Measurements from ENCODE around the gene SEC63. TPM values are rescaled to one million over a fixed set of nuclear protein-coding genes. Genes with fewer than 3 reads are reported as not detected.

Gene SEC63
- total RNA-seq, 1 experiment from 2014 or later, result 86.2 TPM

DNA sequence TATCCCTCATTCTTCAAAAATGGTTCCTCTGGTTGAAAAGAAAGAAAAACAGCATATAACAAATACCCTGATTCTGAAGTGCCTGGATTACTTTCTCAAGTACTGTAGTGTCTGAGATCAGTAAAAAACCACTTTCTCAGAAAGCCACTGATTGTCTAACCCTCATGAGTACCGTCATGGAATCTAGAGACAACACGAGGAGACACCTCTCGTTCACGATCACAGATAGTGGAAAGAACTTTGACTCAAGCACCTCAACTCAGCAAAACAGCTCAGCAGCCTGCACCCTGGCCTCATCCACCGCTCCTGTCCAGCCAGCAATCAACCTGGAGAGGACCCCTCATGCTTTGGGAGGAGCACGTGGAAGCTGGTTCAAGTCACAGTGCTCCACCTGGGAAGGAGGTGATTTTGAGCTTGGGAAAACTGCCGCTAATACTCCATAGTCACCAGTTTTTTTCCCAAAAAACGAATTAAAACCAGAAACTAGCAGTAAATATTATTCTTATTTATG, 134.9 kb downstream of the SEC63 start:
- H2BK120ac ChIP-seq (ENCODE audit: low read depth, low read length, poor library complexity, severe bottlenecking), result no peak overlapping the region
- TF ChIP-seq, protein P1, sequence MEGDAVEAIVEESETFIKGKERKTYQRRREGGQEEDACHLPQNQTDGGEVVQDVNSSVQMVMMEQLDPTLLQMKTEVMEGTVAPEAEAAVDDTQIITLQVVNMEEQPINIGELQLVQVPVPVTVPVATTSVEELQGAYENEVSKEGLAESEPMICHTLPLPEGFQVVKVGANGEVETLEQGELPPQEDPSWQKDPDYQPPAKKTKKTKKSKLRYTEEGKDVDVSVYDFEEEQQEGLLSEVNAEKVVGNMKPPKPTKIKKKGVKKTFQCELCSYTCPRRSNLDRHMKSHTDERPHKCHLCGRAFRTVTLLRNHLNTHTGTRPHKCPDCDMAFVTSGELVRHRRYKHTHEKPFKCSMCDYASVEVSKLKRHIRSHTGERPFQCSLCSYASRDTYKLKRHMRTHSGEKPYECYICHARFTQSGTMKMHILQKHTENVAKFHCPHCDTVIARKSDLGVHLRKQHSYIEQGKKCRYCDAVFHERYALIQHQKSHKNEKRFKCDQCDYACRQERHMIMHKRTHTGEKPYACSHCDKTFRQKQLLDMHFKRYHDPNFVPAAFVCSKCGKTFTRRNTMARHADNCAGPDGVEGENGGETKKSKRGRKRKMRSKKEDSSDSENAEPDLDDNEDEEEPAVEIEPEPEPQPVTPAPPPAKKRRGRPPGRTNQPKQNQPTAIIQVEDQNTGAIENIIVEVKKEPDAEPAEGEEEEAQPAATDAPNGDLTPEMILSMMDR (conservative IDR thresholded peaks at IDR 0.05), result no peak
- peaks cover 20 to 30% of the 10 kb centered on the region in 2 experiments for H3K4me1 Mint-ChIP-seq
- H3T11ph ChIP-seq (ENCODE audit: low read length), result no peak overlapping the region
- H3K9me3 ChIP-seq (ENCODE audit: control insufficient read depth, low read depth, low read length), result no peaks in the 10 kb centered on the region
- no peaks in the 10 kb centered on the region for H3K23me2 ChIP-seq (ENCODE audit: insufficient read length, low read depth, low read length, poor library complexity, severe bottlenecking)
- no peaks in the 10 kb centered on the region for H3K9me3 Mint-ChIP-seq
- WGBS (ENCODE audit: extremely low coverage, insufficient read length, low lambda C conversion rate), result no CpG with 5 or more reads among the region's 8 CpGs
- no peak overlapping the region for H3K23ac ChIP-seq (ENCODE audit: insufficient read length, low read depth, low read length)
- no peak overlapping the region for H3K4me3 Mint-ChIP-seq
- no peak overlapping the region for H2BK12ac ChIP-seq (ENCODE audit: insufficient read length, low read depth, low read length)
- H2BK20ac ChIP-seq (ENCODE audit: low read depth, low read length, poor library complexity, severe bottlenecking), result no peak overlapping the region
- H4K91ac ChIP-seq (ENCODE audit: insufficient read length, low read depth, low read length), result no peak overlapping the region
- no peak overlapping the region for H3K27ac Mint-ChIP-seq
- no peaks in the 10 kb centered on the region for H4K20me1 ChIP-seq (ENCODE audit: control insufficient read depth, insufficient read depth, insufficient read length)
- no peak overlapping the region for H3K9ac ChIP-seq (ENCODE audit: extremely low read depth, insufficient read length, low read length)
- no peaks in the 10 kb centered on the region for H3K27me3 ChIP-seq (ENCODE audit: insufficient read depth, low read length)
- no peak overlapping the region for H3K27ac ChIP-seq (ENCODE audit: insufficient read length, low read depth, low read length)
- 0 out of 2 replicates have a peak, but pooled peaks cover 2% of the 10 kb centered on the region for H3K27me3 Mint-ChIP-seq (ENCODE audit: low read depth)
- no peak overlapping the region for H2AK5ac ChIP-seq (ENCODE audit: insufficient read length, low read length)
- no peak overlapping the region for H2BK5ac ChIP-seq (ENCODE audit: insufficient read length, low read length)
- H3K18ac ChIP-seq (ENCODE audit: insufficient read length, low read depth, low read length), result no peak overlapping the region
- no peak overlapping the region for H4K5ac ChIP-seq (ENCODE audit: insufficient read length, low read depth, low read length)
- H2BK15ac ChIP-seq (ENCODE audit: low read depth, low read length), result no peak overlapping the region
- H3K36me3 Mint-ChIP-seq (ENCODE audit: insufficient read depth in 1 of 3, low read depth in 3 of 3), result no peaks in the 10 kb centered on the region
- H3K4me1 ChIP-seq (ENCODE audit: insufficient read depth, low read length), result peaks cover 2% of the 10 kb centered on the region; the same call in 1 of the 2 replicates
- no peaks in the 10 kb centered on the region for H3K79me1 ChIP-seq (ENCODE audit: insufficient read depth, low read depth, low read length, poor library complexity, severe bottlenecking)
- H3K79me2 ChIP-seq (ENCODE audit: insufficient read depth, low read length), result no peaks in the 10 kb centered on the region
- H3K4me2 ChIP-seq (ENCODE audit: insufficient read depth, insufficient read length, low read length), result no peak overlapping the region
- H4K8ac ChIP-seq (replicated peaks; ENCODE audit: insufficient read length, low read depth, low read length), result no peak overlapping the region
- no peak for DNase-seq
- no peak overlapping the region for H3K4ac ChIP-seq (ENCODE audit: low read depth, low read length)
- H3K56ac ChIP-seq (ENCODE audit: insufficient read length, low read depth, low read length), result no peak overlapping the region
- no peak overlapping the region for H3K14ac ChIP-seq (ENCODE audit: insufficient read depth, low read length)
- H2AFZ ChIP-seq (ENCODE audit: low read length), result no peak overlapping the region

Data from H9 (cell line).